Amygdala (tissue), 56 donors: ENCODE results near the gene ZNF845.
"Not testable (repeated sequence)": the region's sequence is repeated elsewhere in the genome, so short reads cannot be mapped to it uniquely, and the experiment has no call there.

Experiments used
- DNase-seq, 56 donors: peaks; one replicate each; lab custom pipeline; 2025; lab: John Stamatoyannopoulos, UW

Gene ZNF845

GRCh38 chr19:53333463-53334449 lies at the start of gene ZNF845:
Gene ZNF845, plus strand, starts transcription at chr19:53333749. Its CDS starts 7,559 bp downstream, at chr19:53341308.
- peak in 55 of 56 donors; percentile 42 to 94 (median 84) for DNase-seq

- DNase-seq: no peak
Measured at GRCh38 chr19:53285087-53285486, 48.5 kb upstream of the ZNF845 start.

- no peak for DNase-seq
Measured at GRCh38 chr19:53290758-53291549, 42.6 kb upstream of the ZNF845 start.

- no peak for DNase-seq
Measured at GRCh38 chr19:53294786-53295441, 38.6 kb upstream of the ZNF845 start.

- DNase-seq: not testable (repeated sequence)
Measured at GRCh38 chr19:53301341-53301740, 32.2 kb upstream of the ZNF845 start.

GRCh38 chr19:53308339-53308811 lies 25.2 kb upstream of the ZNF845 start:
- DNase-seq: peak in 13 of 56 donors; percentile 1 to 49 (median 13)

- DNase-seq: no peak
Measured at GRCh38 chr19:53311044-53311443, 22.5 kb upstream of the ZNF845 start.

GRCh38 chr19:53311897-53312296 lies 21.7 kb upstream of the ZNF845 start:
- no peak for DNase-seq

- peak in 9 of 56 donors; percentile 1 to 20 (median 3) for DNase-seq
Measured at GRCh38 chr19:53328967-53329366, 4.6 kb upstream of the ZNF845 start.

- DNase-seq: no peak
Measured at GRCh38 chr19:53332484-53332883, 1.1 kb upstream of the ZNF845 start.

GRCh38 chr19:53333066-53333462 lies 485 bp upstream of the ZNF845 start:
- peak in 13 of 56 donors; percentile 3 to 50 (median 27) for DNase-seq

GRCh38 chr19:53344403-53344802 lies 10.9 kb downstream of the ZNF845 start:
- DNase-seq: not testable (repeated sequence)

GRCh38 chr19:53355739-53356138 lies 22.2 kb downstream of the ZNF845 start:
- no peak for DNase-seq

- DNase-seq: no peak
Measured at GRCh38 chr19:53357821-53358581, 24.5 kb downstream of the ZNF845 start.

GRCh38 chr19:53360056-53360455 lies 26.5 kb downstream of the ZNF845 start:
- DNase-seq: not testable (repeated sequence)

- DNase-seq: peak; percentile 6 to 85 (median 64)
Measured at GRCh38 chr19:53365134-53365898, 31.8 kb downstream of the ZNF845 start, which contains the start of gene ZNF525. Gene ZNF525, plus strand, starts transcription at chr19:53365705. Its CDS starts 6,577 bp downstream, at chr19:53372282.

GRCh38 chr19:53365899-53366493 lies 32.4 kb downstream of the ZNF845 start:
- peak in 4 of 56 donors; percentile 1 to 30 (median 16) for DNase-seq

- no peak for DNase-seq
Measured at GRCh38 chr19:53372196-53372595, 38.6 kb downstream of the ZNF845 start.
